Stimulated activated naive B cell treated with anti-CD40 and anti-IgM and Interleukin-4, amounts not matched to agents 10 μg/mL and 1 μg/mL and 100 μg/mL, for 72 hours (primary cell): Measurements from ENCODE around the gene CPM.
"Not testable (repeated sequence)": the region's sequence is repeated elsewhere in the genome, so short reads cannot be mapped to it uniquely, and the experiment has no call there.

Source experiments
- ATAC-seq, 2 donors: fragments of 150-1000 bp; cut with Tn5 transposase; replicated peaks; 2 replicates each; pipeline ENCODE4 v1.10.0; 2021; ENCODE audit warnings: moderate library complexity in 1 of 2
- DNase-seq: peaks from one replicate; pipeline ENCODE4 v3.0.0; 2021
- H3K27ac Mint-ChIP-seq: one replicate; pipeline ENCODE4 v1.8.0; 2022; ENCODE audit warnings: mild to moderate bottlenecking, mixed read lengths
- H3K27me3 Mint-ChIP-seq, 2 donors: one replicate each; pipeline ENCODE4 v1.8.0; 2022; ENCODE audit warnings: mixed read lengths in 2 of 2
- H3K36me3 Mint-ChIP-seq, 2 donors: one replicate each; pipeline ENCODE4 v1.8.0; 2022; ENCODE audit warnings: mixed read lengths in 2 of 2, mild to moderate bottlenecking in 1 of 2
- H3K4me1 Mint-ChIP-seq, 2 donors: one replicate each; pipeline ENCODE4 v1.8.0; 2022; ENCODE audit warnings: mixed read lengths in 2 of 2, mild to moderate bottlenecking in 1 of 2
- H3K4me3 Mint-ChIP-seq, 2 donors: one replicate each; pipeline ENCODE4 v1.8.0; 2022; ENCODE audit warnings: mild to moderate bottlenecking in 2 of 2, mixed read lengths in 2 of 2, moderate library complexity in 1 of 2
- H3K9me3 Mint-ChIP-seq, 2 donors: one replicate each; pipeline ENCODE4 v1.8.0; 2022; ENCODE audit warnings: mixed read lengths in 2 of 2, mild to moderate bottlenecking in 1 of 2

Gene CPM

DNA sequence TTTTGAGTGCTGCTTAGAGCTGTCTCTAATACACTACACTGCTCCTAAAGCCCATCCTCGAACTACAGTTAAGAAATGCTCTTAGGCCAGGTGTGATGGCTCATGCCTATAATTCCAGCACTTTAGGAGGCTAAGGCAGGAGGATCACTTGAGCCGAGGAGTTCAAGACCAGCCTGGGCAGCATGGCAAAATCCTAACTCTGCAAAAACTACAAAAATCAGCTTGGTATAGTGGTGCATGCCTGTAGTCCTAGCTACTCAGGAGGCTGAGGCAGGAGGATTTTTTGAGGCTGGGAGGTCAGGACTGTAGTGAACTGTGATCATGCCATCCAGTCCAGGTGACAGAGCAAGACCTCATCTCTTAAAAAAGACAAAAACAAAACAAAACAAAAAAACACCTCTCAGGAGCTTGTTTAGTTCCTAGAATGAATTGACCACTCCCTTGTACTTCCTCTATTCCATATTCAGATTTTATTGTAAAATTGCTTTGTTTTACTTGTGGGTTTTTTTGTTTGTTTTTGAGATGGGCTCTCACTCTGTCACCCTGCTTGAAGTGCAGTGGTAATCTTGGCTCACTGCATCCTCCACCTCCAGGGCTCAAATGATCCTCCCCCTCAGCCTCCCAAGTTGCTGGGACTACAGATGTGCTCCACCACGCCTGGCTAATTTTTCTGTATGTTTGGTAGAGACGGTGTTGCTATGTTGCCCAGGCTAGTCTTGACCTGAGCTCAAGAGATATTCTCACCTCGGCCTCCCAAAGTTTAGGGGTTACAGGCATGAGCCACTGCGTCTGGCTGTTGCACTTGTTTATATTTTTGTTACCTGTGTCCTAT, 111.4 kb downstream of the CPM start:
- DNase-seq (no peak), ATAC-seq (peak; percentile 27)
- H3K4me1 Mint-ChIP-seq: peaks cover 5 to 14% of the 10 kb centered on the region in 2 donors
- no peak overlapping the region for H3K4me3 Mint-ChIP-seq
- no peaks in the 10 kb centered on the region for H3K9me3 Mint-ChIP-seq
- peak overlapping the region; percentile 82 for H3K27ac Mint-ChIP-seq
- H3K27me3 Mint-ChIP-seq: no peaks in the 10 kb centered on the region
- peaks cover 25 to 41% of the 10 kb centered on the region in 2 donors for H3K36me3 Mint-ChIP-seq

DNA sequence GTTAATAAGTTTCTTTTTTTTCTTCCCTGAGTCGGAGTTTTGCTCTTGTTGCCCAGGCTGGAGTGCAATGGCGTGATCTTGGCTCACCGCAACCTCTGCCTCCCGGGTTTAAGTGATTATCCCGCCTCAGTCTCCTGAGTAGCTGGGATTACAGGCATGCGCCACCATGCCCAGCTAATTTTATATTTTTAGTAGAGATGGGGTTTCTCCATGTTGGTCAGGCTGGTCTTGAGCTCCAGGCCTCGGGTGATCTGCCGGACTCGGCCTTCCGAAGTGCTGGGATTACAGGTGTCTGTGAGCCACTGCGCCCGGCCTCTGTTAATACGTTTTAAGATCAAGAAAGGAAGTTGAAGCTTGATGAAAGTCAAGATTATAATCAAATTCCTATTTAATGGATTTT, 113.5 kb downstream of the CPM start:
- peaks cover 23 to 39% of the 10 kb centered on the region in 2 donors for H3K36me3 Mint-ChIP-seq
- not testable (repeated sequence) for H3K9me3 Mint-ChIP-seq

GRCh38 chr12:68815928-68816800, 116.8 kb downstream of the CPM start:
- peaks cover 6 to 22% of the 10 kb centered on the region in 2 donors for H3K4me1 Mint-ChIP-seq
- no peaks in the 10 kb centered on the region for H3K9me3 Mint-ChIP-seq
- no peak overlapping the region for H3K4me3 Mint-ChIP-seq
- H3K27ac Mint-ChIP-seq: peak overlapping the region; percentile 25
- DNase-seq: no peak
- no peak for ATAC-seq
- H3K36me3 Mint-ChIP-seq: peaks cover 24 to 33% of the 10 kb centered on the region in 2 donors
- no peaks in the 10 kb centered on the region for H3K27me3 Mint-ChIP-seq

More for the DNA sequence above, 113.5 kb downstream of the CPM start:
- not testable (repeated sequence) for H3K4me3 Mint-ChIP-seq, H3K27ac Mint-ChIP-seq, H3K27me3 Mint-ChIP-seq, ATAC-seq, DNase-seq
- peaks cover 9 to 23% of the 10 kb centered on the region in 2 donors for H3K4me1 Mint-ChIP-seq

DNA sequence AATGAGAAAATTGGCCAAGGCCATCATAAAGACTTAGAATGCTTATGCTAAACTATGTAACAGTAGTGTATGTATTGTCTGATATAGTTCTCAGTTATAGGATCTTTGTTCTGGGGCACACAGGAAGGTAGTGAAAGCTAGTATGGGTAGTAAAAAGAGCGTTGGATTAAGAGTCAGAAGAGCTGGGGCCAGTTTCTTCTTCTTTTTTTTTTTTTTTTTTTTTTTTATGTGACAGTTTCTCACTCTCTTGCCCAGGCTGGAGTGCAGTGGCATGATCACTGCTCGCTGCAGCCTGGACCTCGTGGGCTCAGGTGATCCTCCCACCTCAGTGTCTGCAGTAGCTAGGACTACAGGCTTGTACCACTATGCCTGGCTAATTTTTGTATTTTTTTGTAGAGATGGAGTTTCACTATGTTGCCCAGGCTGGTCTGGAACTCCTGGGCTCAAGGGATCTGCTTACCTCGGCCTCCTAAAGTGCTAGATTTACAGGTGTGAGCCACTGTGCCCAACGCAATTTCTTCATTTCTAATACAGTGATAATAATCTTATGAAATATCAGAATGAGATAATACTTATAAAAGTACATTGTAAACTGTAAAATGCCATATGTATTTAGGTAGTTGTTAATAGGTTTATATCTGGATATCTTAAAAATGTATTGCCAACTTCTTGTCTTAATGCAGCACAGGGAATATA, 117.6 kb downstream of the CPM start:
- H3K27ac Mint-ChIP-seq: no peak overlapping the region
- H3K4me1 Mint-ChIP-seq: peaks cover 8 to 29% of the 10 kb centered on the region in 2 donors
- H3K36me3 Mint-ChIP-seq: peaks cover 27 to 40% of the 10 kb centered on the region in 2 donors
- no peaks in the 10 kb centered on the region for H3K27me3 Mint-ChIP-seq
- no peaks in the 10 kb centered on the region for H3K9me3 Mint-ChIP-seq
- no peak for DNase-seq
- no peak for ATAC-seq
- no peak overlapping the region for H3K4me3 Mint-ChIP-seq

GRCh38 chr12:68814490-68815231, 118.3 kb downstream of the CPM start:
- Mint-ChIP-seq H3K27me3 (no peaks in the 10 kb centered on the region), H3K4me1 (peaks cover 8 to 29% of the 10 kb centered on the region in 2 donors), H3K27ac (no peak overlapping the region), H3K9me3 (no peaks in the 10 kb centered on the region), H3K36me3 (peaks cover 30 to 43% of the 10 kb centered on the region in 2 donors), H3K4me3 (no peak overlapping the region)
- no peak for DNase-seq
- ATAC-seq: no peak

DNA sequence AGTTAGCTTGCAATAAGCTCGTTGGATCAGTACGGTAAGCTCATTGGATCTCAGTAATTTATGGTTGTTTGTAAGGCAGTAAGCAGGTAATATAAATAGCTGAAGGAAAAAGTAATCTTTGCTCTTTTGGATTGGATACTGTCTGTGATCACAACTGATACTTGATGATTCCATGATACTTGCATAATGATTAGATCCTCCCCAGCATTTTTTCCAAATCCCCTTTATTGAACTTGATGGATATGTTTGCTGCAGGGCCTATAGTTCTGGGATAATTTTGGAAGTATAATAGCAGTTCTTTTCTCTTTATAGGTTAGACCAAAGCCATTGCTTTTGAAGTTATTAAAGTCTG, 119.8 kb downstream of the CPM start:
- Mint-ChIP-seq H3K4me1 (peaks cover 8 to 36% of the 10 kb centered on the region in 2 donors), H3K27me3 (no peaks in the 10 kb centered on the region), H3K27ac (peak overlapping the region; percentile 79), H3K4me3 (peak overlapping the region in 1 of 2 donors; percentile 18), H3K36me3 (peaks cover 33 to 43% of the 10 kb centered on the region in 2 donors), H3K9me3 (no peaks in the 10 kb centered on the region)
- no peak for DNase-seq
- ATAC-seq: no peak

DNA sequence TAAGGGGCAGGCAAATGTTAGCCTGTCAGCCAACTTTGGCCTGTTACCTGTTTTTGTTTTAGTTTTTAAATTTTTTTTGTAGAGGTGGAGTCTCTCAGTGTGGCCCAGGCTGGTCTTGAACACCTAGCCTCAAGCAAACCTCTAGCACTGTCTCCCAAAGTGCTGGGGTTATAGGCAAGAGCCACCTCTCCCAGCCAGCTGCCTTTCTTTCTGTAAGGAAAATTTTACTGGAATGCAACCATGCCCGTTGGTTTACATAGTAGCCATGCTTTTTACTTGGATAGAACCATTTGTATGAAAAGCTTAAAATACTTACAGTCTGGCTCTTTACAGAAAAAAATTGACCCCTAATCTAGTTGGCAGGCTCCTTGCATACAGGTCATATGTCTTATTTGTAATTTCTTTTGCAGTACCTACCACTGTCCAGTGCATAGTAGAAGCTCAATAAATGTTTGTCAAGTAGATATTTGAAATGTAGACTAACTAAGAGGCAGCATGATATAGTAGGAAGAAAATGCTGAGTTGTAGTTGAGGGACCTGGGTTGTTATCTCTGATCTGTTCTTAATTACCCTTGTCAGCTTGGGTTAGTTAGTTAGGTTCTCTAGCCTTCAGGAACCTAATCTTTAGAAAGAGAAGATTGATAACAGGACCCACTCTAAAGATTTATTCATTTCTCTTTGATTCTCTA, 120.3 kb downstream of the CPM start:
- no peaks in the 10 kb centered on the region for H3K9me3 Mint-ChIP-seq
- no peaks in the 10 kb centered on the region for H3K27me3 Mint-ChIP-seq
- H3K4me3 Mint-ChIP-seq: peak overlapping the region in 1 of 2 donors; percentile 18
- H3K27ac Mint-ChIP-seq: peak overlapping the region; percentile 79
- DNase-seq: no peak
- peaks cover 35 to 45% of the 10 kb centered on the region in 2 donors for H3K36me3 Mint-ChIP-seq
- ATAC-seq: no peak
- H3K4me1 Mint-ChIP-seq: peaks cover 8 to 39% of the 10 kb centered on the region in 2 donors

- not testable (repeated sequence) for DNase-seq, H3K27ac Mint-ChIP-seq, ATAC-seq, H3K27me3 Mint-ChIP-seq, H3K9me3 Mint-ChIP-seq
- peak overlapping the region in 1 of 2 donors; percentile 73 for H3K4me3 Mint-ChIP-seq
- H3K36me3 Mint-ChIP-seq: peaks cover 35 to 41% of the 10 kb centered on the region in 2 donors
- H3K4me1 Mint-ChIP-seq: peaks cover 10 to 39% of the 10 kb centered on the region in 2 donors
These were observed 121.4 kb downstream of the CPM start for GRCh38 chr12:68811573-68811972.

GRCh38 chr12:68810027-68810389, 123.0 kb downstream of the CPM start:
- not testable (repeated sequence) for H3K27me3 Mint-ChIP-seq, ATAC-seq, DNase-seq, H3K9me3 Mint-ChIP-seq
- peaks cover 31 to 35% of the 10 kb centered on the region in 2 donors for H3K36me3 Mint-ChIP-seq
- peaks cover 8 to 35% of the 10 kb centered on the region in 2 donors for H3K4me1 Mint-ChIP-seq
- peak overlapping the region; percentile 85 for H3K27ac Mint-ChIP-seq
- peak overlapping the region; percentile 72 to 79 for H3K4me3 Mint-ChIP-seq

DNA sequence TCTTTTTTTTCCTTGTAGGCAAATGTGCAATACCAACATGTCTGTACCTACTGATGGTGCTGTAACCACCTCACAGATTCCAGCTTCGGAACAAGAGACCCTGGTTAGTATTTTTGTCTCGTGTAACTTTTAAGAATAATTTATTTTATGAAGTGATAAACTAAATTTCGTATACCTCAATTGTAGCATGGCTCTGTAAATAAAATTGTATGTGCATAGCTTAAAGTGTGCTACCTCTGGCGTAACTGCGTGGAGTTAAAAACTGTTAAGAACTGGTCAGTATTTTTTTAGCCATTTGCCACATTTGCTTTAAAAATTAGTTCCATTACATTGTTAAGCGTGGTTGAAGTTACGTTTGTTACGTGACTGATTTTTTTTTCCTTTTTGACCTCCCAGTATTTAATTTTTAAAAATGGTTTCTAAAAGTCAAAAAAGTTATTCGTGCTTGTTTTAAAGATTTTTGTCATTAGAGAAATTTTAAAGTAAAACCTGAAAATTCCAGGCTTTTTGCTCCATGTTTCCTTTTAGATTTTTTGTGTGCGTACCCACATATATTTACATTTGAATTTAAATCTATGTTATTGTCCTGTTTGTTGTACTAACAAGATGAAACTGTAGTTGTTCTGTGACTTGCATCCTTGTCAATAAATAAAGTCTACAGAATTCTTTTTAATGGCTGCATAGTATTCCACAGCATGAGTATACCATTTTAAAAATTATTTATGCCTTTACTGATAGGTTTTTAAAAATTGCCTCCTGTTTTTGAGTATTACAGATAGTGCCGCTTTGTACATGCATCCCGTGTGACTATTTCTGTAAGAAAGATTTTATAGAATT, 123.6 kb downstream of the CPM start:
- H3K9me3 Mint-ChIP-seq: no peaks in the 10 kb centered on the region
- no peaks in the 10 kb centered on the region for H3K27me3 Mint-ChIP-seq
- no peak for ATAC-seq
- H3K36me3 Mint-ChIP-seq: peaks cover 29 to 32% of the 10 kb centered on the region in 2 donors
- peaks cover 6 to 31% of the 10 kb centered on the region in 2 donors for H3K4me1 Mint-ChIP-seq
- H3K27ac Mint-ChIP-seq: peak overlapping the region; percentile 99
- DNase-seq: no peak
- H3K4me3 Mint-ChIP-seq: peak overlapping the region; percentile 89 to 98

DNA sequence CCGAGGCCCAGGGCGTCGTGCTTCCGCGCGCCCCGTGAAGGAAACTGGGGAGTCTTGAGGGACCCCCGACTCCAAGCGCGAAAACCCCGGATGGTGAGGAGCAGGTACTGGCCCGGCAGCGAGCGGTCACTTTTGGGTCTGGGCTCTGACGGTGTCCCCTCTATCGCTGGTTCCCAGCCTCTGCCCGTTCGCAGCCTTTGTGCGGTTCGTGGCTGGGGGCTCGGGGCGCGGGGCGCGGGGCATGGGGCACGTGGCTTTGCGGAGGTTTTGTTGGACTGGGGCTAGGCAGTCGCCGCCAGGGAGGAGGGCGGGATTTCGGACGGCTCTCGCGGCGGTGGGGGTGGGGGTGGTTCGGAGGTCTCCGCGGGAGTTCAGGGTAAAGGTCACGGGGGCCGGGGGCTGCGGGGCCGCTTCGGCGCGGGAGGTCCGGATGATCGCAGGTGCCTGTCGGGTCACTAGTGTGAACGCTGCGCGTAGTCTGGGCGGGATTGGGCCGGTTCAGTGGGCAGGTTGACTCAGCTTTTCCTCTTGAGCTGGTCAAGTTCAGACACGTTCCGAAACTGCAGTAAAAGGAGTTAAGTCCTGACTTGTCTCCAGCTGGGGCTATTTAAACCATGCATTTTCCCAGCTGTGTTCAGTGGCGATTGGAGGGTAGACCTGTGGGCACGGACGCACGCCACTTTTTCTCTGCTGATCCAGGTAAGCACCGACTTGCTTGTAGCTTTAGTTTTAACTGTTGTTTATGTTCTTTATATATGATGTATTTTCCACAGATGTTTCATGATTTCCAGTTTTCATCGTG, 124.4 kb downstream of the CPM start:
- Mint-ChIP-seq H3K4me3 (peak overlapping the region; percentile 89 to 98), H3K9me3 (no peaks in the 10 kb centered on the region), H3K36me3 (peaks cover 25 to 32% of the 10 kb centered on the region in 2 donors), H3K4me1 (peaks cover 6 to 31% of the 10 kb centered on the region in 2 donors), H3K27me3 (no peaks in the 10 kb centered on the region), H3K27ac (peak overlapping the region; percentile 99)
- ATAC-seq: peak; percentile 73 to 78
- peak; percentile 81 for DNase-seq
